ENCODE results near the gene TMEM185B.

The TMEM185B gene

DNA sequence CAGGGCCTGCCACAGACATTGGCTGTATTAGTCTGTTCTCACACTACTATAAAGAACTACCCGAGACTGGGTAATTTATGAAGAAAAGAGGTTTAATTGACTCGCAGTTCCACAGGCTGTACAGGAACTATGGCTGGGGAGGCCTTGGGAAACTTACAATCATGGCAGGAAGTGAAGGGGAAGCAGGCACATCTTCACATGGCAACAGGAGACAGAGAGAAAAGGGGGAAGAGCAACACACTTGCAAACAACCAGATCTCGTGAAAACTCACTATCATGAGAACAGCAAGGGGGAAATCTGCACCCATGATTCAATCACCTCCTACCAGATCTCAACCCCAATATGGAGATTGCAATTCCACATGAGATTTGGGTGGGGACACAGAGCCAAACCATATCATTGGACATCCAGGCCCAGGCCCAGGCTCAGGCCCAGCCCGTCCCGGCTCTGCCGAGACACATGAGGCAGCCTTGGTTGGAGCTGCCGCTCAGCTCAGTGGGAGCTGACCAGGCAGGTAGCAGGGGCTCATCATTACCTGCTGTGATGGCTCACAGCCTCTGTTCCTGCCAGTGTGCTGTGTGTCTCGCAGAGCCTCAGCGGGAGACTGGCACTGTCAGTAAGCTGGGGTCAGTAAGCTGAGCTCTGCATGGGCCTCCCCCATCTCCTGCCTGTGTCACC is 20.8 kb upstream of the TMEM185B start:
- TF ChIP-seq, protein P1, sequence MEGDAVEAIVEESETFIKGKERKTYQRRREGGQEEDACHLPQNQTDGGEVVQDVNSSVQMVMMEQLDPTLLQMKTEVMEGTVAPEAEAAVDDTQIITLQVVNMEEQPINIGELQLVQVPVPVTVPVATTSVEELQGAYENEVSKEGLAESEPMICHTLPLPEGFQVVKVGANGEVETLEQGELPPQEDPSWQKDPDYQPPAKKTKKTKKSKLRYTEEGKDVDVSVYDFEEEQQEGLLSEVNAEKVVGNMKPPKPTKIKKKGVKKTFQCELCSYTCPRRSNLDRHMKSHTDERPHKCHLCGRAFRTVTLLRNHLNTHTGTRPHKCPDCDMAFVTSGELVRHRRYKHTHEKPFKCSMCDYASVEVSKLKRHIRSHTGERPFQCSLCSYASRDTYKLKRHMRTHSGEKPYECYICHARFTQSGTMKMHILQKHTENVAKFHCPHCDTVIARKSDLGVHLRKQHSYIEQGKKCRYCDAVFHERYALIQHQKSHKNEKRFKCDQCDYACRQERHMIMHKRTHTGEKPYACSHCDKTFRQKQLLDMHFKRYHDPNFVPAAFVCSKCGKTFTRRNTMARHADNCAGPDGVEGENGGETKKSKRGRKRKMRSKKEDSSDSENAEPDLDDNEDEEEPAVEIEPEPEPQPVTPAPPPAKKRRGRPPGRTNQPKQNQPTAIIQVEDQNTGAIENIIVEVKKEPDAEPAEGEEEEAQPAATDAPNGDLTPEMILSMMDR (IDR thresholded peaks at IDR 0.05) = no peak
- Histone ChIP-seq H3K4me1 (ENCODE audit: control insufficient read depth in 1 of 2, insufficient read depth in 1 of 2, low read depth in 1 of 2, low read length in 1 of 2) (no peaks in the 10 kb centered on the region), H3K27me3 (no peaks in the 10 kb centered on the region), H3K36me3 (no peaks in the 10 kb centered on the region), H3K9me3 (no peaks in the 10 kb centered on the region), H3K4me3 (ENCODE audit: low read depth in 1 of 2, low read length in 1 of 2) (no peak overlapping the region), H3K27ac (no peak overlapping the region)

DNA sequence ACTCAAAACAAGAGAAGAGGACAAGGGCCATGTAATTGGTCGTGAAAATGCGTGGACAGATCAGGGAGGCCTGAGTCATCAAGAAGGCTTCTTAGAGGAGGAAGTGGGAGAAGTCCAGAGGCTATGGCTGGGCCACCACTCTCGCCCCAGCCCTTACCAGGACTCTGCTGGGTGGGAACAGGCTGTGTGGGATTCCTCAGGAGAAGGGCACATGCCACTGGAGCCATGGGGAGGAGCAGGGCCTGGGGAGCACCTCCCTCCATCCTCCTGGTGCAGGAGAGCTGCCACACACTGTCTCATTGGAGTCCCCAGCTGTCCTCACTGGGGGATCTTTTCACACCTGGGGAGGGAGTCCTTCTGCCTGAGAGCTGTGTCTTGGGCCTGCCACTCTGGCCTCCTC is 20.0 kb upstream of the TMEM185B start:
- Histone ChIP-seq H3K4me3 (ENCODE audit: low read depth in 1 of 2, low read length in 1 of 2) (no peak overlapping the region), H3K27me3 (no peaks in the 10 kb centered on the region), H3K9me3 (no peaks in the 10 kb centered on the region), H3K36me3 (no peaks in the 10 kb centered on the region), H3K27ac (no peak overlapping the region), H3K4me1 (ENCODE audit: control insufficient read depth in 1 of 2, insufficient read depth in 1 of 2, low read depth in 1 of 2, low read length in 1 of 2) (no peaks in the 10 kb centered on the region)
- TF ChIP-seq, protein P1 (IDR thresholded peaks at IDR 0.05) = no peak

DNA sequence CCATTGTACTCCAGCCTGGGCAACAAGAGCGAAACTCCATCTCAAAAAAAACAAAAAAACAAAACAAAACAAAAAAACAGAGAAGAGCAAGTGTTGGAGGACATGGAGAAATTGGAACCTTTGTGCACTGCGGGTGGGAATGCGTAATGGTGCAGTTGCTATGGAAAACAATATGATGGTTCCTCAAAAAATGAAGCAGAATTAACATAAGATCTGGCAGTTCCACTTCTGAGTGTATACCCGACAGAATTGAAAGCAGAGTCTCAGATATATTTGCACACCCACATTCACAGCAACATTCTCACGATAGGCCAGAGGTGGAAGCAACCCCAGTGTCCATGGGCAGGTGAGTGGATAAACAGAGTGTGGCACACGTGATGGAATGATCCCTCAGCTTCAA is 18.5 kb upstream of the TMEM185B start:
- H3K4me3 ChIP-seq (ENCODE audit: low read depth in 1 of 2, low read length in 1 of 2) = no peak overlapping the region
- peaks cover 5% of the 10 kb centered on the region for H3K27me3 ChIP-seq
- no peaks in the 10 kb centered on the region for H3K36me3 ChIP-seq
- TF ChIP-seq, protein P1 (IDR thresholded peaks at IDR 0.05) = no peak
- H3K4me1 ChIP-seq (ENCODE audit: control insufficient read depth in 1 of 2, insufficient read depth in 1 of 2, low read depth in 1 of 2, low read length in 1 of 2) = no peaks in the 10 kb centered on the region
- no peaks in the 10 kb centered on the region for H3K9me3 ChIP-seq
- no peak overlapping the region for H3K27ac ChIP-seq

DNA sequence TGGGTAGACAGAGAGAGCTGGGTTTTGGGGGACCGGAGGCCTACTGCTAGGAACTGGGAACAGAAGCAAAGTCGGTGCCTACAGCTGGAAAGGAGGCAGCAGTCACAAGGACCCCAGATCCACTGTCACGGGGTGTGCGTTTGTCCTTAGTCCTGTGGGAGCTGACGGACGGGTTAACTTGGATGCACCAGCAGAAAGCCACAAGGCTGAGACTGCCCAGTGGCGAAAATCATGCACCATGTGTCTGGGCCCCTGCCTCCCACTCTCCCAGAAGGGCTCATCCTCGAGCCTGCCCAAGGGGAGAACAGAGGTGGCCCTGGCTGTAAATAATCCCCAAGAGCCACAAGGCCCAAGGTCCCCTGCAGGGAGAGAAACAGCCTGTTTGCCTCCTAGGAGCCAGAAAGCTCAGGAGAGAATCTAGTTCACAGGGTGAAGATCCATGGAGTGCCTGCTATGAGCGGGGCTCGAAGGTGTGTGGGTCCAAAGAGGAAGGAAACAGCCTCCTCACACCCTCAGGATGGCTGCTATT is 17.8 kb upstream of the TMEM185B start:
- Histone ChIP-seq H3K36me3 (no peaks in the 10 kb centered on the region), H3K4me3 (ENCODE audit: low read depth in 1 of 2, low read length in 1 of 2) (no peak overlapping the region), H3K9me3 (no peaks in the 10 kb centered on the region), H3K27ac (no peak overlapping the region), H3K27me3 (peaks cover 5% of the 10 kb centered on the region), H3K4me1 (ENCODE audit: control insufficient read depth in 1 of 2, insufficient read depth in 1 of 2, low read depth in 1 of 2, low read length in 1 of 2) (no peaks in the 10 kb centered on the region)
- TF ChIP-seq, protein P1 (IDR thresholded peaks at IDR 0.05) = no peak

DNA sequence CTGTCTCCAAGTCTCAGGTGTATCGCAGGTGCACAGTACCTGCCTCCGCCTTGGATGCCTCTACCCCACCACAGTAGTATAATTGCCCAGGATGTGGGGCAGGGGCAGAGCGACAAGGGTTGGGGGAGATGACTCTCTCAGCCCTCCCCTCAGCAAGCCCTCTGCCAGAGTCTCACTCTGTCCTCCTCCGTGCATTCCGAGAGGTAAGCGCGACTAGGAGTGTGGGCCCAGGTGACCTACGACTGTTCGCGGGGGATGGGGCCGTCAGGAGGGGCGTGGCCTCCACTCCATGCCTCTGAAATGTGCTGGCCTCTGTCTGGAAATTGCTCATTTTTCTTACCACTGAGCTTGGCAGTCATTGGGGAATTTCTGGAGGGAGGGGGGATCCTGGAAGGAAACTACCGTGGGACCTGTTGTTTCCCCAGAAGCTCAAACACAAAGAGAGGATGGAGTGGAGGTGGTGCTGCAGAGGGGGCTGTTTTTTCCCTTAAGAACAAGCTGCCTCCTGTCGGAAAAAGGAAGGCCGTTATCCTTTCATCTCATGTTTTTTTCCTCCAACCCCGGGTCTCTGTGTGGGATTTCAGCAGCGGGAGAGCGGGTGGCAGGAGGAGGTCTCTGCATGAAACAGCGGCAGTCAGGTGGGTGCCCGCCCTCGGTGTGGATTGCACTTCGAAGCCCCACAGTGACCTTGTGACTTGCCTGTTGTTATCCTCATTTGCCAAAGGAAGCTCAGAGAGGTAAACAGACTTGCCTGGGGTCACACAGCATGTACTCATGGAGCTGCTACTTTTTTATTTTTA is 16.5 kb upstream of the TMEM185B start:
- Histone ChIP-seq H3K4me3 (ENCODE audit: low read depth in 1 of 2, low read length in 1 of 2) (no peak overlapping the region), H3K36me3 (no peaks in the 10 kb centered on the region), H3K27me3 (peaks cover 5% of the 10 kb centered on the region), H3K9me3 (no peaks in the 10 kb centered on the region), H3K4me1 (ENCODE audit: control insufficient read depth in 1 of 2, insufficient read depth in 1 of 2, low read depth in 1 of 2, low read length in 1 of 2) (no peaks in the 10 kb centered on the region), H3K27ac (no peak overlapping the region)
- TF ChIP-seq, protein P1 (IDR thresholded peaks at IDR 0.05) = no peak
